SK-N-SH treated with all-trans-retinoic acid at 6 μM for 48 hours (cell line): ENCODE measurements around the gene NHSL2.

Experiments
- ARNTL ChIP-seq: fragments of 450-650 bp; formaldehyde crosslinking; IDR thresholded peaks from 2 replicates; pipeline ENCODE4 v1.5.0; 2020; ENCODE audit warnings: low read depth, mild to moderate bottlenecking, moderate library complexity, borderline replicate concordance
- ESRRG ChIP-seq: fragments of 250-450 bp; sonication (Bioruptor Pico); IDR thresholded peaks from 2 replicates; pipeline ENCODE4 v1.6.1; 2021; ENCODE audit warnings: mild to moderate bottlenecking
- ISL1 ChIP-seq: fragments of 250-450 bp; sonication (Bioruptor Pico); IDR thresholded peaks from 2 replicates; pipeline ENCODE4 v2.1.2; 2022; ENCODE audit warnings: mild to moderate bottlenecking, moderate library complexity
- SNAI2 ChIP-seq: fragments of 250-450 bp; sonication (Bioruptor Pico); IDR thresholded peaks from 2 replicates; pipeline ENCODE4 v1.5.0; 2020; ENCODE audit warnings: mild to moderate bottlenecking, moderate library complexity
- TCF4 ChIP-seq: fragments of 250-450 bp; sonication (Bioruptor Pico); IDR thresholded peaks from 2 replicates; pipeline ENCODE4 v1.8.0; 2021; ENCODE audit warnings: mild to moderate bottlenecking, moderate library complexity, borderline replicate concordance
- ZC3H10 ChIP-seq: fragments of 250-450 bp; sonication (Bioruptor Pico); IDR thresholded peaks from 2 replicates; pipeline ENCODE4 v1.5.1; 2021; ENCODE audit warnings: mild to moderate bottlenecking, moderate library complexity
- ZFP3 ChIP-seq: fragments of 250-450 bp; sonication (Bioruptor Pico); IDR thresholded peaks from 2 replicates; pipeline ENCODE4 v1.5.0; 2020; ENCODE audit warnings: mild to moderate bottlenecking, moderate library complexity
- ZFP30 ChIP-seq: fragments of 450-650 bp; formaldehyde crosslinking; IDR thresholded peaks from 2 replicates; pipeline ENCODE4 v1.5.0; 2022; ENCODE audit warnings: mild to moderate bottlenecking, moderate library complexity
- ZNF565 ChIP-seq: fragments of 450-650 bp; formaldehyde crosslinking; conservative IDR thresholded peaks from 2 replicates; pipeline ENCODE4 v1.5.0; 2020; ENCODE audit warnings: low read depth, mild to moderate bottlenecking, moderate library complexity
- TF ChIP-seq, protein P1 (sequence below): fragments of 250-450 bp; sonication (Bioruptor Pico); IDR thresholded peaks from 2 replicates; pipeline ENCODE4 v1.5.1; 2020; ENCODE audit warnings: low read depth, mild to moderate bottlenecking, moderate library complexity
- TF ChIP-seq, protein P2 (sequence below): fragments of 250-450 bp; sonication (Bioruptor Pico); IDR thresholded peaks from 2 replicates; pipeline ENCODE4 v1.8.0; 2020; ENCODE audit warnings: mild to moderate bottlenecking, moderate library complexity, borderline replicate concordance
- TF ChIP-seq, protein P3 (sequence below): fragments of 250-450 bp; sonication (Bioruptor Pico); IDR thresholded peaks from 2 replicates; pipeline ENCODE4 v1.5.0; 2020; ENCODE audit warnings: mild to moderate bottlenecking, moderate library complexity

DNA sequence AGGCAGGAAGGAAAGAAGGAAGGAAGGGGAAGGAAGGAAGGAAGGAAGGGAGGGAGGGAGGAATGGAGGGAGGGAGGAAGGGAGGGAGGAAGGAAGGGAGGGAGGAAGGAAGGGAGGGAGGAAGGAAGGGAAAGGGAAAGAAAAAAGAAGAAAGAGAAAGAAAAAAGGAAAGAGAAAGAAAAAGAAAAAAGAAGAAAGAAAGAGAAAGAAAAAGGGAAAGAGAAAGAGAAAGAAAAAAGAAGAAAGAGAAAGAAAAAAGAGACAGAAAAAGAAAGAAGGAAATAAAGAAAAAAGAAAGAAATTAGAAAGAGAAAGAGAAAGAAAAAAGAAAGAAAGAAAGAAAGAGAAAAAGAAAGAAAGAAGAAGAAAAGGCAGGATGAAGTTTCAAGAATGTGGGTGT lies 15.0 kb upstream of the NHSL2 start:
- TF ChIP-seq ZNF565 (CRISPR knock-in tag), result no peak
- no peak for TF ChIP-seq ZFP30 (CRISPR knock-in tag)
- no peak for TF ChIP-seq ZFP3
- TF ChIP-seq, protein P1, sequence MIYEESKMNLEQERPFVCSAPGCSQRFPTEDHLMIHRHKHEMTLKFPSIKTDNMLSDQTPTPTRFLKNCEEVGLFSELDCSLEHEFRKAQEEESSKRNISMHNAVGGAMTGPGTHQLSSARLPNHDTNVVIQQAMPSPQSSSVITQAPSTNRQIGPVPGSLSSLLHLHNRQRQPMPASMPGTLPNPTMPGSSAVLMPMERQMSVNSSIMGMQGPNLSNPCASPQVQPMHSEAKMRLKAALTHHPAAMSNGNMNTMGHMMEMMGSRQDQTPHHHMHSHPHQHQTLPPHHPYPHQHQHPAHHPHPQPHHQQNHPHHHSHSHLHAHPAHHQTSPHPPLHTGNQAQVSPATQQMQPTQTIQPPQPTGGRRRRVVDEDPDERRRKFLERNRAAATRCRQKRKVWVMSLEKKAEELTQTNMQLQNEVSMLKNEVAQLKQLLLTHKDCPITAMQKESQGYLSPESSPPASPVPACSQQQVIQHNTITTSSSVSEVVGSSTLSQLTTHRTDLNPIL (CRISPR knock-in tag), result no peak
- no peak for TF ChIP-seq ESRRG (CRISPR knock-in tag)
- TF ChIP-seq ZC3H10, result no peak
- no peak for TF ChIP-seq ARNTL (CRISPR knock-in tag)
- TF ChIP-seq SNAI2, result no peak
- TF ChIP-seq TCF4, result no peak
- no peak for TF ChIP-seq ISL1 (CRISPR knock-in tag)
- TF ChIP-seq, protein P2, sequence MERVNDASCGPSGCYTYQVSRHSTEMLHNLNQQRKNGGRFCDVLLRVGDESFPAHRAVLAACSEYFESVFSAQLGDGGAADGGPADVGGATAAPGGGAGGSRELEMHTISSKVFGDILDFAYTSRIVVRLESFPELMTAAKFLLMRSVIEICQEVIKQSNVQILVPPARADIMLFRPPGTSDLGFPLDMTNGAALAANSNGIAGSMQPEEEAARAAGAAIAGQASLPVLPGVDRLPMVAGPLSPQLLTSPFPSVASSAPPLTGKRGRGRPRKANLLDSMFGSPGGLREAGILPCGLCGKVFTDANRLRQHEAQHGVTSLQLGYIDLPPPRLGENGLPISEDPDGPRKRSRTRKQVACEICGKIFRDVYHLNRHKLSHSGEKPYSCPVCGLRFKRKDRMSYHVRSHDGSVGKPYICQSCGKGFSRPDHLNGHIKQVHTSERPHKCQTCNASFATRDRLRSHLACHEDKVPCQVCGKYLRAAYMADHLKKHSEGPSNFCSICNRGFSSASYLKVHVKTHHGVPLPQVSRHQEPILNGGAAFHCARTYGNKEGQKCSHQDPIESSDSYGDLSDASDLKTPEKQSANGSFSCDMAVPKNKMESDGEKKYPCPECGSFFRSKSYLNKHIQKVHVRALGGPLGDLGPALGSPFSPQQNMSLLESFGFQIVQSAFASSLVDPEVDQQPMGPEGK (CRISPR knock-in tag), result no peak
- TF ChIP-seq, protein P3, sequence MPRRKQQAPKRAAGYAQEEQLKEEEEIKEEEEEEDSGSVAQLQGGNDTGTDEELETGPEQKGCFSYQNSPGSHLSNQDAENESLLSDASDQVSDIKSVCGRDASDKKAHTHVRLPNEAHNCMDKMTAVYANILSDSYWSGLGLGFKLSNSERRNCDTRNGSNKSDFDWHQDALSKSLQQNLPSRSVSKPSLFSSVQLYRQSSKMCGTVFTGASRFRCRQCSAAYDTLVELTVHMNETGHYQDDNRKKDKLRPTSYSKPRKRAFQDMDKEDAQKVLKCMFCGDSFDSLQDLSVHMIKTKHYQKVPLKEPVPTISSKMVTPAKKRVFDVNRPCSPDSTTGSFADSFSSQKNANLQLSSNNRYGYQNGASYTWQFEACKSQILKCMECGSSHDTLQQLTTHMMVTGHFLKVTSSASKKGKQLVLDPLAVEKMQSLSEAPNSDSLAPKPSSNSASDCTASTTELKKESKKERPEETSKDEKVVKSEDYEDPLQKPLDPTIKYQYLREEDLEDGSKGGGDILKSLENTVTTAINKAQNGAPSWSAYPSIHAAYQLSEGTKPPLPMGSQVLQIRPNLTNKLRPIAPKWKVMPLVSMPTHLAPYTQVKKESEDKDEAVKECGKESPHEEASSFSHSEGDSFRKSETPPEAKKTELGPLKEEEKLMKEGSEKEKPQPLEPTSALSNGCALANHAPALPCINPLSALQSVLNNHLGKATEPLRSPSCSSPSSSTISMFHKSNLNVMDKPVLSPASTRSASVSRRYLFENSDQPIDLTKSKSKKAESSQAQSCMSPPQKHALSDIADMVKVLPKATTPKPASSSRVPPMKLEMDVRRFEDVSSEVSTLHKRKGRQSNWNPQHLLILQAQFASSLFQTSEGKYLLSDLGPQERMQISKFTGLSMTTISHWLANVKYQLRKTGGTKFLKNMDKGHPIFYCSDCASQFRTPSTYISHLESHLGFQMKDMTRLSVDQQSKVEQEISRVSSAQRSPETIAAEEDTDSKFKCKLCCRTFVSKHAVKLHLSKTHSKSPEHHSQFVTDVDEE (CRISPR knock-in tag), result no peak
